CD4-positive, alpha-beta memory T cell (primary cell): ENCODE results near the gene NNT. TPM values are rescaled to one million over a fixed set of nuclear protein-coding genes. Genes with fewer than 3 reads are reported as not detected.
"Not testable (repeated sequence)": the region's sequence is repeated elsewhere in the genome, so short reads cannot be mapped to it uniquely, and the experiment has no call there.

Source experiments
- CTCF ChIA-PET: fragments of 350-600 bp; sonication (Branson Sonifier 250); formaldehyde crosslinking; loops from one replicate; lab custom pipeline; 2021; ENCODE audit warnings: inconsistent platforms; ENCODE audit not compliant: partially characterized antibody; lab: Charles Lee
- POLR2A ChIA-PET: fragments of 350-600 bp; sonication (Branson Sonifier 250); formaldehyde crosslinking; loops from one replicate; lab custom pipeline; 2021; ENCODE audit not compliant: partially characterized antibody; lab: Charles Lee
- DNase-seq, 5 donors: peaks; one replicate each; pipeline versions ENCODE4 v3.0.0 to v3.0.0-alpha.2; 2020 to 2022; ENCODE audit warnings: mixed read lengths in 1 of 5
- H3K27ac ChIP-seq: one replicate; pipeline ENCODE4 v1.7.0; 2013; ENCODE audit warnings: low read depth, low read length
- H3K27me3 ChIP-seq: 2 replicates; pipeline ENCODE4 v1.7.0; 2013; ENCODE audit warnings: mild to moderate bottlenecking, low read length, moderate library complexity; ENCODE audit not compliant: insufficient read depth
- H3K36me3 ChIP-seq: 2 replicates; pipeline ENCODE4 v1.7.0; 2013; ENCODE audit warnings: mild to moderate bottlenecking, low read length, moderate library complexity; ENCODE audit not compliant: insufficient read depth
- H3K4me1 ChIP-seq: 2 replicates; pipeline ENCODE4 v1.7.0; 2013; ENCODE audit warnings: mild to moderate bottlenecking, low read length, moderate library complexity; ENCODE audit not compliant: insufficient read depth
- H3K4me3 ChIP-seq, 2 donors: one replicate each; pipeline ENCODE4 v1.7.0; 2013; ENCODE audit warnings: low read length in 2 of 2, mild to moderate bottlenecking in 1 of 2
- H3K9me3 ChIP-seq, 2 donors: one replicate each; pipeline ENCODE4 v1.7.0; 2013; ENCODE audit warnings: low read length in 2 of 2, control low read depth in 1 of 2; ENCODE audit not compliant: control insufficient read depth in 1 of 2
- H3K27ac Mint-ChIP-seq, 7 donors: one replicate each; pipeline ENCODE4 v1.8.0; 2020 to 2021; ENCODE audit warnings: mixed read lengths in 7 of 7, mild to moderate bottlenecking in 6 of 7, inconsistent platforms in 3 of 7, moderate library complexity in 3 of 7
- H3K27me3 Mint-ChIP-seq, 2 donors: one replicate each; pipeline ENCODE4 v1.8.0; 2020 to 2021; ENCODE audit warnings: mixed read lengths in 2 of 2
- H3K36me3 Mint-ChIP-seq, 2 donors: one replicate each; pipeline ENCODE4 v1.8.0; 2020 to 2021; ENCODE audit warnings: mixed read lengths in 2 of 2, inconsistent platforms in 1 of 2, mild to moderate bottlenecking in 1 of 2
- H3K4me1 Mint-ChIP-seq, 4 donors: one replicate each; pipeline ENCODE4 v1.8.0; 2020 to 2021; ENCODE audit warnings: mixed read lengths in 4 of 4, mild to moderate bottlenecking in 1 of 4
- H3K4me3 Mint-ChIP-seq, 8 donors: one replicate each; pipeline ENCODE4 v1.8.0; 2020 to 2021; ENCODE audit warnings: mixed read lengths in 8 of 8, mild to moderate bottlenecking in 7 of 8, moderate library complexity in 6 of 8, inconsistent platforms in 3 of 8
- H3K9me3 Mint-ChIP-seq, 8 donors: one replicate each; pipeline ENCODE4 v1.8.0; 2020 to 2021; ENCODE audit warnings: mixed read lengths in 8 of 8, mild to moderate bottlenecking in 5 of 8, inconsistent platforms in 3 of 8, moderate library complexity in 1 of 8
- intact Hi-C: fragments of 100-400 bp; cut with micrococcal nuclease; formaldehyde crosslinking; loops from one replicate; pipeline ENCODE4 v1.15.1; 2023
- polyA plus RNA-seq, 2 donors: library from polyadenylated mRNA; unstranded; fragments of 300-500 nt; fragmentation: Illumina TruSeq; gene quantifications; one replicate each; pipeline ENCODE4 v1.2.3, GENCODE V29; 2021
- total RNA-seq, 2 experiments: library from RNA; stranded (reverse); gene quantifications; one replicate each; pipeline ENCODE4 v1.2.3, GENCODE V29; 2021

The NNT gene
- total and polyA plus RNA-seq, 4 experiments from 2014 or later, result 47.0 to 74.7 (median 56.8) TPM

DNA sequence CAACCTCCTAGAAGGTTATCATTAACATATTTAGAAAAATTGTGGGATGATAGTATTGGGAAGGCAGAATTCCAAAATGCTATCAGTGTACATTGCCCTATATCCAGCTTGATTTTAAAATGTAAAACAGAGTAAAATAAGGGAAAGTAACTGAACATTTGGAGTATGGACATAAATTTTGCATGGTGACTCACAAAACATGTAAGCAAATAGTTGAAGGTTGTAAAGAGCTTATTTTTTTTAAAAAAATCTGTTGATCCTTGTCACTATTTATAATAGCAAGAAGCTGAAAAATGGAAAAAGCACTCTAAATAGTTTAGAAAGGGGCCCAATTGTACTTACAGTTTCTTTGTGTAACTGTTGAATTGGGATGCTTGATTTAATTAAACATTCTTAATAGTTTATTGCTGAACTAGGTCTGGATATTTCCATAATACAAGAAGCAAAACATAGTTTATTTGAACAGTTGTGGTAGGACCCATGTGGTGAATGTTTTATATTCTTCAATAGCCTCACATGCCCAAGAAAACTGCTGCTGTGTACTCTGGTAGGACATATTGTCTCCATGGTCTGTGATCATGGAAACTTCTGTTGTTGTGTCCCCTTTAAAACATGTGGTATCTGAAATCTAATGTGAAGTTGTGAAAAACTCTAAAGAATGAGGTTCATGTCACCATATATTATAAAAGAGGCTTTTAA, 82.4 kb downstream of the NNT start:
- Mint-ChIP-seq H3K27ac (no peak overlapping the region), H3K4me1 (peaks cover 0 to 7% (median 5%) of the 10 kb centered on the region in 4 donors), H3K4me3 (no peak overlapping the region), H3K9me3 (peaks cover 0 to 8% (median 0%) of the 10 kb centered on the region in 8 donors), H3K27me3 (no peaks in the 10 kb centered on the region), H3K36me3 (peaks cover 63 to 64% of the 10 kb centered on the region in 2 donors)
- Histone ChIP-seq H3K36me3 (no peaks in the 10 kb centered on the region), H3K27me3 (no peaks in the 10 kb centered on the region), H3K9me3 (no peaks in the 10 kb centered on the region), H3K27ac (no peak overlapping the region), H3K4me1 (no peaks in the 10 kb centered on the region), H3K4me3 (no peak overlapping the region)
- intact Hi-C loops, result no loop called here
- CTCF ChIA-PET, result no interaction called here
- DNase-seq, result no peak
- POLR2A ChIA-PET, result no interaction called here

DNA sequence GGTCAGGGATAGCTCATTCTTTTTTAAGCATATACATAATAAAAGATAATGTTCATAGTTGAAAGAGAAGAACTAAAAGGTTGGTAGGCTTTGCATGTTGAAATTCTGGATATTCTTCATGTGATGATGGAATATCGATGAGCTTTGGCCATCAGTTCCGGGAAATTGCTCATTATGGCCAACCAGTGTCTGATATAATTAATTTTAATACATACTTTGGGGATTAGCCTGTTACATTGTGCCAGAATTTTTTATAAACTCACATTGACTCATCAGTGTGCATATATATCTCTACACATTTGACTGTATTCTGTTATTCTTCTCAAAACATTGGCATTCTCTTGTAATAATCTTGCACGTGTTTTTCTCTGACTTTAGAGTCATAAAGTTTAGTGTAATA, 84.3 kb downstream of the NNT start:
- Histone ChIP-seq H3K27ac (no peak overlapping the region), H3K27me3 (no peaks in the 10 kb centered on the region), H3K4me1 (no peaks in the 10 kb centered on the region), H3K36me3 (no peaks in the 10 kb centered on the region), H3K4me3 (no peak overlapping the region), H3K9me3 (no peaks in the 10 kb centered on the region)
- intact Hi-C loops, result no loop called here
- no peak for DNase-seq
- POLR2A ChIA-PET, result no interaction called here
- CTCF ChIA-PET, result no interaction called here
- Mint-ChIP-seq H3K27me3 (no peaks in the 10 kb centered on the region), H3K36me3 (peaks cover 58 to 63% of the 10 kb centered on the region in 2 donors), H3K9me3 (peaks cover 0 to 8% (median 0%) of the 10 kb centered on the region in 8 donors), H3K4me3 (no peak overlapping the region), H3K27ac (no peak overlapping the region), H3K4me1 (peaks cover 4 to 9% (median 5%) of the 10 kb centered on the region in 4 donors)

DNA sequence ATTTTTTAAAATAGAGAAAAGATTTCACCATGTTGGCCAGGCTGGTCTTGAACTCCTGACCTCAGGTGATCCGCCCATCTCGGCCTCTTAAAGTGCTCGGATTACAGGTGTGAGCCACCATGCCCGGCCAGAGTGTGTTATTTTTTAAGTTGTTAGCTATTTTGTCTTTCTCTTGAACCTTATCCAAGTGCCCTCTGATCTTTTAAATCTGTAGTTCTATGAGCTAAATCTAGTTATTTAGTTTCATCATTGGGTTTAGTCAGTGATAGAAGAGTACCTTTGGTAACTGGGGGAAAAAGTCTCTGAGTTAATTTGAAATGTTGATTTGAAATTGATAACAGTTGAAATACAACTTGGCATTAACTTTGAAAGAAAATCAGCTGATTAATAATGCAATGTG, 88.3 kb downstream of the NNT start:
- CTCF ChIA-PET, result interaction anchor here (1.0 to 1.2 kb wide), 2 partner anchors 8 to 33 kb away, joined by 3 to 4 read pairs; no protein-coding TSS in a partner anchor
- POLR2A ChIA-PET, result interaction anchor here (1.2 kb wide), 1 partner anchor 88 kb away, joined by 4 read pairs; the partner anchor contains the start of gene NNT
- Histone ChIP-seq H3K27ac (no peak overlapping the region), H3K4me3 (no peak overlapping the region), H3K27me3 (no peaks in the 10 kb centered on the region), H3K4me1 (no peaks in the 10 kb centered on the region), H3K36me3 (peaks cover 6% of the 10 kb centered on the region), H3K9me3 (no peaks in the 10 kb centered on the region)
- no peak for DNase-seq
- Mint-ChIP-seq H3K27me3 (no peaks in the 10 kb centered on the region), H3K4me1 (peaks cover 3 to 19% (median 13%) of the 10 kb centered on the region in 4 donors), H3K9me3 (peaks cover 0 to 32% (median 15%) of the 10 kb centered on the region in 8 donors), H3K4me3 (no peak overlapping the region), H3K36me3 (peaks cover 59 to 78% of the 10 kb centered on the region in 2 donors), H3K27ac (no peak overlapping the region)
- intact Hi-C loops, result no loop called here

DNA sequence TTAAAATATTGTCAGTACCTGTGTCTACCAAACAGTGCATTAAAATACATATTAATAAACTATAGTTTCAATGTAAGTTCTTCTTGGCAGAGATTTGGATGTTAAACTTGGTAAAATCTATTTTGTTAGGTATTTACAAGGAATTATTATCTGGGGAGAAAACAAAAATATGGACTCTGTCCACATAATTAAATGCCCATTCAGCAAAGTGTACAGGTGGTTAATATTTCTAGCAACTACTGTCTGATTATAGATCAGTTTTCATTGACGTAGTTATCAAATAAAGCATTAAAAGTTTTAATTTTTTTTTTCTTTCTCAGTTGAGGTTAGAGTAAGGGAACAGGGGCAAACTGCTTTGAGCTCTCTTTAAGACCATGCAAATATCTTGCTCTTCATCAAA, 88.9 kb downstream of the NNT start:
- H3K4me1 ChIP-seq, result no peaks in the 10 kb centered on the region
- H3K36me3 Mint-ChIP-seq, result peaks cover 59 to 80% of the 10 kb centered on the region in 2 donors
- no peaks in the 10 kb centered on the region for H3K27me3 ChIP-seq
- H3K4me3 Mint-ChIP-seq, result no peak overlapping the region
- H3K36me3 ChIP-seq, result peaks cover 6% of the 10 kb centered on the region
- no peak overlapping the region for H3K4me3 ChIP-seq
- no peaks in the 10 kb centered on the region for H3K9me3 ChIP-seq
- no peak overlapping the region for H3K27ac ChIP-seq
- H3K27ac Mint-ChIP-seq, result peak overlapping the region in 1 of 7 donors; percentile 55
- intact Hi-C loops, result no loop called here
- peaks cover 3 to 19% (median 13%) of the 10 kb centered on the region in 4 donors for H3K4me1 Mint-ChIP-seq
- H3K9me3 Mint-ChIP-seq, result peaks cover 0 to 34% (median 15%) of the 10 kb centered on the region in 8 donors
- no peaks in the 10 kb centered on the region for H3K27me3 Mint-ChIP-seq
- no peak for DNase-seq
- ChIA-PET POLR2A (no interaction called here), CTCF (interaction anchor here (1.0 to 1.2 kb wide), 2 partner anchors 8 to 33 kb away, joined by 3 to 4 read pairs; no protein-coding TSS in a partner anchor)

DNA sequence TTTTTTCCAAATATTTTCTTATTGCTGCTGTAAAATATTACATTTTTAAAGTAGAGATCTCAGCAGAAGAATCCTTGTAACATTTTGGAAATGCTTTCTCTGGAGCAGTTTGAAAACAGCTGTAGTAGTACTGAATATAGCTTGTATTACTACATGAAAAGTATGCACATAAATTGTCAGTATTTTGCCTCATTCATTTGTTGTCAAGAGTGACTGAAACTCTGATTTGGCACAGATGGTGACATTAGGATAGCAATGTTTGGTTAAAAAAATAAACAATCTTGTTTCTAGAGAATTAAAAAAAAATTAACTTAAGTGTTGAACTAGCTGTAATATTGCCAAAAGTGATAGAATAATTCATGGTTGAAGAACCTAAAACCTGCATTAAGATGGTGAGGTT, 90.4 kb downstream of the NNT start:
- H3K36me3 Mint-ChIP-seq, result peaks cover 59 to 76% of the 10 kb centered on the region in 2 donors
- no peaks in the 10 kb centered on the region for H3K27me3 ChIP-seq
- CTCF ChIA-PET, result no interaction called here
- no peaks in the 10 kb centered on the region for H3K4me1 ChIP-seq
- DNase-seq, result no peak
- peaks cover 6 to 22% (median 12%) of the 10 kb centered on the region in 4 donors for H3K4me1 Mint-ChIP-seq
- no peaks in the 10 kb centered on the region for H3K27me3 Mint-ChIP-seq
- H3K4me3 ChIP-seq, result no peak overlapping the region
- H3K9me3 ChIP-seq, result no peaks in the 10 kb centered on the region
- H3K4me3 Mint-ChIP-seq, result no peak overlapping the region
- H3K36me3 ChIP-seq, result peaks cover 6% of the 10 kb centered on the region
- peaks cover 0 to 37% (median 18%) of the 10 kb centered on the region in 8 donors for H3K9me3 Mint-ChIP-seq
- POLR2A ChIA-PET, result no interaction called here
- intact Hi-C loops, result no loop called here
- H3K27ac Mint-ChIP-seq, result no peak overlapping the region
- H3K27ac ChIP-seq, result no peak overlapping the region

DNA sequence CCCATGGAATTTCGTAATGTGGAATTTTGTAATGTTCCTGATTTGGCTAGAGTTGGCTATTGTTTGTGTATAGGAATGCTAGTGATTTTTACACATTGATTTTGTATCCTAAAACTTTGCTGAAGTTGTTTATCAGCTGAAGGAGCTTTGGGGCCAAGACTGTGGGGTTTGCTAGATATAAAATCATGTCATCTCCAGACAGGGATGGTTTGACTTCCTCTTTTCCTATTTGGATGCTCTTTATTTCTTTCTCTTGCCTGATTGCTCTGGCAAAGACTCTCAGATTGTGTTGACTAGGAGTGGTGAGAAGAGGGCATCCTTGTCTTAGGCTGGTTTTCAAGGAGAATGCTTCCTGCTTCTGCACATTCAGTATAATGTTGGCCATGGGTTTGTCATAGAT, 91.0 kb downstream of the NNT start:
- ChIA-PET POLR2A (no interaction called here), CTCF (no interaction called here)
- Histone ChIP-seq H3K27ac (no peak overlapping the region), H3K4me1 (no peaks in the 10 kb centered on the region), H3K36me3 (peaks cover 6% of the 10 kb centered on the region), H3K4me3 (no peak overlapping the region), H3K27me3 (no peaks in the 10 kb centered on the region), H3K9me3 (no peaks in the 10 kb centered on the region)
- Mint-ChIP-seq H3K27me3 (no peaks in the 10 kb centered on the region), H3K9me3 (peaks cover 0 to 37% (median 18%) of the 10 kb centered on the region in 8 donors), H3K4me3 (no peak overlapping the region), H3K36me3 (peaks cover 55 to 70% of the 10 kb centered on the region in 2 donors), H3K27ac (no peak overlapping the region), H3K4me1 (peaks cover 6 to 21% (median 12%) of the 10 kb centered on the region in 4 donors)
- intact Hi-C loops, result no loop called here
- DNase-seq, result no peak

DNA sequence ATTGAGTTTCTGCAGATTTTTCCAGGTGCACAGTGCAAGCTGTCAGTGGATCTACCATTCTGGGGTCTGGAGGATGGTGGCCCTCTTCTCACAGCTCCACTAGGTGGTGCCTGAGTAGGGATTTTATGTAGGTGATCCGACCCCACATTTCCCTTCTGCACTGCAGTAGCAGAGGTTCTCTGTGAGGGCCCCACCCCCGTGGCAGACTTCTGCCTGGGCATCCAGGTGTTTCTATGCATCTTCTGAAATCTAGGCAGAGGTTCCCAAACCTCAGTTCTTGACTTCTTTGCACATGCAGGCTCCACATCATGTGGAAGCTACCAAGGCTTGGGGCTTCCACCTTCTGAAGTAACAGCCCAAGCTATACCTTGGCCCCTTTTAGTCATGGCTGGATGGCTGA, 93.5 kb downstream of the NNT start:
- CTCF ChIA-PET, H3K27ac Mint-ChIP-seq, H3K9me3 ChIP-seq, H3K4me1 ChIP-seq, H3K4me3 Mint-ChIP-seq, H3K36me3 ChIP-seq, intact Hi-C loops, DNase-seq, POLR2A ChIA-PET, H3K27me3 ChIP-seq, H3K27ac ChIP-seq, H3K4me3 ChIP-seq, H3K27me3 Mint-ChIP-seq: not testable (repeated sequence)
- Mint-ChIP-seq H3K4me1 (peaks cover 6 to 20% (median 11%) of the 10 kb centered on the region in 4 donors), H3K9me3 (peaks cover 0 to 29% (median 17%) of the 10 kb centered on the region in 8 donors), H3K36me3 (peaks cover 60 to 66% of the 10 kb centered on the region in 2 donors)
